ENCODE results near the gene RACK1. TPM values are rescaled to one million over a fixed set of nuclear protein-coding genes. Genes with fewer than 3 reads are reported as not detected.
A peak's percentile ranks its signal among the peaks of the same experiment; 100 is the strongest.

The RACK1 gene
- total and polyA plus RNA-seq, 2 of the 13 experiments (the other 11 are each of a cell fraction or from before 2014, with no cell fraction given): 2,514 to 6,141 TPM

GRCh38 chr5:181187500-181188213, 56.0 kb downstream of the RACK1 start (continued):
- no peak for TF ChIP-seq ZBTB40 (IDR thresholded peaks at IDR 0.05)
- TF ChIP-seq ZBTB40 (CRISPR knock-in tag; IDR thresholded peaks at IDR 0.05): 0 out of 2 replicates have a peak, but pooled peaks have one; percentile 9
- no peak for TF ChIP-seq TEAD2 (CRISPR knock-in tag; IDR thresholded peaks at IDR 0.05)
- peak; percentile 44; the same call in 1 of the 2 replicates for TF ChIP-seq ERF (CRISPR knock-in tag; IDR thresholded peaks at IDR 0.05)
- no peak for TF ChIP-seq KIAA2018 (CRISPR knock-in tag; IDR thresholded peaks at IDR 0.05; ENCODE audit: borderline replicate concordance)
- TF ChIP-seq POGZ (CRISPR knock-in tag; IDR thresholded peaks at IDR 0.05): peak; percentile 56; the same call in 1 of the 2 replicates
- TF ChIP-seq XRCC5 (optimal IDR thresholded peaks at IDR 0.05; ENCODE audit: low read length): no peak
- TF ChIP-seq ZNF552 (CRISPR knock-in tag; IDR thresholded peaks at IDR 0.05; ENCODE audit: borderline replicate concordance): no peak
- peak; percentile 58; the same call in 1 of the 2 replicates for TF ChIP-seq ZNF710 (CRISPR knock-in tag; IDR thresholded peaks at IDR 0.05; ENCODE audit: borderline replicate concordance)

All from HepG2 (cell line).